Adrenal gland (tissue), 12 donors: Measurements from ENCODE around the gene EEF1AKMT3. TPM values are rescaled to one million over a fixed set of nuclear protein-coding genes. Genes with fewer than 3 reads are reported as not detected.
A peak's percentile ranks its signal among the peaks of the same experiment; 100 is the strongest.

Experiments used
- DNase-seq, 7 donors: peaks; one replicate each; pipeline ENCODE4 v3.0.0-alpha.2; 2019 to 2020
- H3K27ac ChIP-seq, 5 donors: fragments of 200-600 bp; sonication (generic) in 4 of 5; 1 replicate in 3 of 5; 2 replicates in 2 of 5; pipeline versions ENCODE4 v1.5.1 to v1.8.0; 2016 to 2020; ENCODE audit warnings: mild to moderate bottlenecking in 1 of 5
- H3K27me3 ChIP-seq: fragments of 200-600 bp; 2 replicates; pipeline ENCODE4 v1.8.0; 2021
- H3K36me3 ChIP-seq, 2 donors: fragments of 200-600 bp; replicated peaks in 1 of 2; 1 replicate in 1 of 2; 2 replicates in 1 of 2; pipeline versions ENCODE4 v1.5.1 to v1.8.0; 2018 to 2022
- H3K4me1 ChIP-seq, 2 donors: fragments of 200-600 bp; replicated peaks in 1 of 2; 1 replicate in 1 of 2; 2 replicates in 1 of 2; pipeline versions ENCODE4 v1.5.1 to v1.8.0; 2018 to 2021
- H3K4me3 ChIP-seq, 4 donors: fragments of 200-600 bp; sonication (generic) in 3 of 4; one replicate each; pipeline ENCODE4 v1.5.1; 2016 to 2018
- H3K9me3 ChIP-seq, 3 donors: fragments of 200-600 bp; sonication (generic) in 1 of 3; replicated peaks in 1 of 3; 1 replicate in 2 of 3; 2 replicates in 1 of 3; pipeline versions ENCODE4 v1.5.1 to v1.8.0; 2016 to 2021
- CTCF ChIP-seq, 6 experiments: fragments of 450-650 bp in 4 of 6; fragments of 200-600 bp in 2 of 6; sonication (generic) in 1 of 6; IDR thresholded peaks; 1 replicate in 5 of 6; 2 replicates in 1 of 6; pipeline versions ENCODE4 v1.5.1 to v1.8.0; 2016 to 2021; ENCODE audit warnings: antibody characterized with exemption in 6 of 6, mild to moderate bottlenecking in 2 of 6, moderate library complexity in 1 of 6
- POLR2A ChIP-seq, 2 donors: fragments of 450-650 bp; IDR thresholded peaks; one replicate each; pipeline ENCODE4 v1.6.1; 2017; ENCODE audit warnings: antibody characterized with exemption in 2 of 2, mild to moderate bottlenecking in 2 of 2, moderate library complexity in 1 of 2
- WGBS, 4 donors: extraction: QIAGEN DNeasy Blood & Tissue Kit in 2 of 4; methylation state at CpG; one replicate each; pipeline versions ENCODE4 v1.1.5 to v1.1.7; 2013 to 2017; 5-methylcytosine and 5-hydroxymethylcytosine counted together
- intact Hi-C, 2 donors: fragments of 100-400 bp; cut with DNase I; formaldehyde crosslinking; loops; one replicate each; pipeline versions ENCODE4 v1.14.1 to v1.15.0; 2022 to 2023
- polyA plus RNA-seq, 3 donors: library from polyadenylated mRNA; stranded (reverse); fragments of 200-250 nt in 2 of 3; fragments of 350-450 nt in 1 of 3; fragmentation: Illumina TruSeq in 1 of 3; extraction: RNeasy Lipid Tissue Mini Kit (QIAGEN cat#74804) in 1 of 3; gene quantifications; one replicate each; pipeline ENCODE4 v1.2.3, GENCODE V29; 2013 to 2014
- total RNA-seq, 9 donors: library from RNA; depleted of rRNA in 4 of 9; stranded (reverse); fragments of >200 nt in 4 of 9; fragments of 120-200 nt in 1 of 9; fragmentation: NEBNext Ultra II Directional in 1 of 9; extraction: Animal tissue kit (Norgen Biotek cat#: 25700) in 1 of 9; gene quantifications; one replicate each; pipeline versions ENCODE4 v1.1.0 to v1.2.4, GENCODE V29; 2013 to 2023
- donor health status: healthy with polysubstance abuse.
- donor health status: Bipolar disorder and iron deficiency.
- donor health status: DM: yes; HTN: yes; CAD: no.
- donor health status: DM: no; HTN: no; CAD: no.
- donor health status: DM: no; HTN: no; CAD: no.
- donor health status: DM: yes; HTN: yes; CAD: no.

Gene EEF1AKMT3
- total and polyA plus RNA-seq, 12 donors = 2.4 to 35.9 (median 8.8) TPM

DNA sequence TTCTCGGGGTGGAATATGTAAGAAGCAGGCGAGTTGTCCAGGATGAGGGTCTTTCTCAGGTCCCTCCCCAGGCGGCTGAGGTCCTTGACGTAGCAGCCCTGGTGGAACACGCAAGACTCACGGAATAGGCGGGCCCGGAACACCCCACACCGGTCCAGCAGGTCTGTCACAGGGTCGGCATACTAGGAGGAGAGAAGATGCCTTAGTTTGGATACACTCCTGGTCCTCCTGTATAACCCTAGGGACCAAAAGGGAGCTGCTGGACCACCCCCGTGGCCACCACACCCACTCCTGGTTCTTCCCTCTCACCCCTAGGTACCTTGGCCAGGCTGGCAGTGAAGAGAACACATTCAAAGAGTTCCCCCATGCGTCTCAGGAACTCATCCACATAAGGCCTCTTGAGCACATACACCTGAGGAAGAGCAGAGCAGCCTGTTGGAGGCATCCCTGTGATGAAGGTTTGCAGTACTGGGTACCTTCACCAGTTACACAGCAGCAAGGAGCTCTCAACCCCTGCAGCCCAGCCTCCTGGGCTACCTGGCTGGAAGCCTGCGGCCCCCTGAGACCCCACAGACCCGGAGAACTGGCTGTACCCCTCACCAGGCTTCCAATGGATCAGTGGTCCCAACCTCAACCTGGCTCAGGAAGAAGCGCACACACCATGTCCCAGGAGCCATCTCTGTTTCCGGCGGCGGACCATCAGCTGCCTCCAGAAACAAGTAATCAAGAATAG lies 51.7 kb downstream of the EEF1AKMT3 start:
- Histone ChIP-seq H3K36me3 (peaks cover 0 to 100% of the 10 kb centered on the region in 2 donors), H3K27me3 (no peaks in the 10 kb centered on the region), H3K4me3 (no peak overlapping the region), H3K9me3 (no peaks in the 10 kb centered on the region), H3K4me1 (peaks cover 0 to 11% of the 10 kb centered on the region in 2 donors), H3K27ac (peak overlapping the region in 1 of 5 donors; percentile 61)
- 90 to 94% (median 92%) methylated on average over 12 to 18 of the region's 18 CpGs for WGBS, 4 donors
- intact Hi-C loops = no loop called here
- TF ChIP-seq POLR2A (IDR thresholded peaks at IDR 0.05) = no peak
- no peak for TF ChIP-seq CTCF (IDR thresholded peaks at IDR 0.05)
- no peak for DNase-seq

- Histone ChIP-seq H3K27me3 (no peaks in the 10 kb centered on the region), H3K4me1 (peaks cover 8 to 25% of the 10 kb centered on the region in 2 donors), H3K9me3 (no peaks in the 10 kb centered on the region), H3K36me3 (peaks cover 0 to 92% of the 10 kb centered on the region in 2 donors), H3K27ac (peak overlapping the region in 1 of 5 donors; percentile 36), H3K4me3 (no peak overlapping the region)
- TF ChIP-seq CTCF (IDR thresholded peaks at IDR 0.05) = no peak
- TF ChIP-seq POLR2A (IDR thresholded peaks at IDR 0.05) = no peak
- no peak for DNase-seq
- intact Hi-C loops = no loop called here
- WGBS, 4 donors = 83 to 100% (median 92%) methylated on average over 2 of the region's 2 CpGs
Measured at GRCh38 chr12:57825451-57825850, 53.0 kb downstream of the EEF1AKMT3 start.

DNA sequence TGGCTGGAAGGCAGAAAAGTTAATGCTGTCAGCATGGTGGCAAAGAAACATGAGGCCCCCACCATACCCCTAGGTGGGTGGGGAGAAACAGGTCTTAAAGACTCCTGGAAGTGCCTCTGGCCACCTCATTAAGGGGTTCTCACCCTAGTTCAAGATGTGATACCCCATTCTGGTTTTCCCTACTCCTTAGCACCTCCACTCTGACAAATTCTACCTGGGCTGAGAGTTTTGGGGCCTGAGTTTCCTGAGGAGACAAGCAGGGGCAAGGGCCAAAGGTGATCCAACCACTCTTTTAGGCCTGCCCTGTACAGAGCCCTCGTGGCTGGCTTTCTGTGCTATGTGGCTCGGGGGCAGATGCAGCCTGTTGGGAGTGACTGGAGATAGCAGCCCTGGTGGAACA lies 54.0 kb downstream of the EEF1AKMT3 start:
- 80 to 98% (median 83%) methylated on average over 2 of the region's 2 CpGs for WGBS, 4 donors
- no peak for TF ChIP-seq POLR2A (IDR thresholded peaks at IDR 0.05)
- TF ChIP-seq CTCF (IDR thresholded peaks at IDR 0.05) = no peak
- Histone ChIP-seq H3K4me3 (no peak overlapping the region), H3K9me3 (no peaks in the 10 kb centered on the region), H3K36me3 (peaks cover 0 to 82% of the 10 kb centered on the region in 2 donors), H3K27me3 (no peaks in the 10 kb centered on the region), H3K4me1 (peaks cover 16 to 34% of the 10 kb centered on the region in 2 donors), H3K27ac (peak overlapping the region in 2 of 5 donors; percentile 11 to 33)
- intact Hi-C loops = no loop called here
- no peak for DNase-seq

DNA sequence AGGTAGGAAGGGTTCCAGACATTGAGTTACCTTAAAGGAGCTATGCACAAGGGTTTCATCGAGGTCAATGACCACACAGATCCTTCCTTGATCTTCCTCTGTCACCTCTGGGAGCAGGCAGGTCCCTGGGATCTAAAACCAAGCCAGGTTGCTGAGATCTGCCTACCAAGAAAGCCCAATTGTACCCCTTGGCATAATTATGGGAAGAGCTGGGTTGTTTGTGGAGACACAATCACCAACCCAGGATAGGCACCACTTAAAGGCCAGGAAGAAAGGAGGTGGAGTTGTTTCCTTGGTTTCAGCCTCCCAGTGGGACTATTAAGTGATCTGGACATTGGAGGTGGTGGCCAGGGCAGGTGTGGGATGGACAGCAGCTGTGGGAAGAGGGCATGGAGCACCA lies 54.6 kb downstream of the EEF1AKMT3 start:
- H3K36me3 ChIP-seq = peaks cover 0 to 76% of the 10 kb centered on the region in 2 donors
- TF ChIP-seq POLR2A (IDR thresholded peaks at IDR 0.05) (no peak), CTCF (IDR thresholded peaks at IDR 0.05) (no peak)
- H3K4me1 ChIP-seq = peaks cover 22 to 40% of the 10 kb centered on the region in 2 donors
- intact Hi-C loops = no loop called here
- H3K27me3 ChIP-seq = no peaks in the 10 kb centered on the region
- peak overlapping the region in 2 of 5 donors; percentile 11 to 33 for H3K27ac ChIP-seq
- WGBS, 4 donors = 83 to 92% (median 86%) methylated on average over 1 of the region's 1 CpG
- no peak overlapping the region for H3K4me3 ChIP-seq
- no peaks in the 10 kb centered on the region for H3K9me3 ChIP-seq
- no peak for DNase-seq
